HepG2 (cell line): ENCODE measurements around the gene IGLL1. TPM values are rescaled to one million over a fixed set of nuclear protein-coding genes. Genes with fewer than 3 reads are reported as not detected.

Source experiments
- ATAC-seq: fragments of 200-7000 bp; cut with Tn5 transposase; 3 replicates; pipeline ENCODE4 v1.9.1; 2020; ENCODE audit warnings: mild to moderate bottlenecking, moderate library complexity
- BruUV-seq: library from RNA; stranded (reverse); fragments of 400-500 nt; replicated peaks from 2 replicates; lab custom pipeline; 2021; lab: Mats Ljungman, UMichigan
- CTCF ChIA-PET: fragments of 300-600 bp; formaldehyde crosslinking; extraction: SDS; loops from one replicate; lab custom pipeline; 2021; ENCODE audit warnings: low total read pairs, inconsistent platforms, low intra/inter-chr PET ratio; lab: Yijun Ruan, JAX
- POLR2A ChIA-PET: fragments of 350-600 bp; sonication (Branson Sonifier 250); formaldehyde crosslinking; loops from one replicate; lab custom pipeline; 2020; ENCODE audit warnings: antibody characterized with exemption, inconsistent platforms; lab: Yijun Ruan, JAX
- DNase-seq: peaks from one replicate; pipeline ENCODE4 v3.0.0-alpha.2; 2015; ENCODE audit warnings: low spot score
- FAIRE-seq: peaks from 3 replicates; lab custom pipeline; 2011; peaks lifted over from hg19 to GRCh38; lab: Jason Lieb, UNC
- H2AFZ ChIP-seq: one replicate; pipeline ENCODE4 v1.6.1; 2011; ENCODE audit warnings: low read length, inconsistent platforms
- H3K27ac ChIP-seq: fragments of 300-600 bp; 3 replicates; pipeline ENCODE4 v1.8.0; 2011; ENCODE audit warnings: mixed run types, mild to moderate bottlenecking, mixed read lengths, low read length, inconsistent platforms; ENCODE audit not compliant: insufficient read depth; ENCODE audit errors: extremely low read length
- H3K27me3 ChIP-seq, 2 experiments: fragments of 200-600 bp in 1 of 2; 2 replicates in 1 of 2; 3 replicates in 1 of 2; pipeline versions ENCODE4 v1.6.0 to v1.8.0; 2011; ENCODE audit warnings: low read length in 2 of 2, mild to moderate bottlenecking in 2 of 2, moderate library complexity in 2 of 2, inconsistent platforms in 1 of 2; ENCODE audit not compliant: insufficient read depth in 2 of 2, control insufficient read depth in 1 of 2
- H3K36me3 ChIP-seq, 2 experiments: fragments of 200-600 bp in 1 of 2; replicated peaks in 1 of 2; 2 replicates in 1 of 2; 3 replicates in 1 of 2; pipeline versions ENCODE4 v1.5.1 to v1.8.0; 2011; ENCODE audit warnings: low read length in 2 of 2, inconsistent platforms in 1 of 2; ENCODE audit not compliant: insufficient read depth in 2 of 2, control insufficient read depth in 1 of 2
- H3K4me1 ChIP-seq: 2 replicates; pipeline ENCODE4 v1.5.1; 2012; ENCODE audit warnings: low read length, inconsistent platforms; ENCODE audit not compliant: insufficient read depth
- H3K4me2 ChIP-seq: 2 replicates; pipeline ENCODE4 v1.6.0; 2011; ENCODE audit warnings: low read depth, low read length, inconsistent platforms
- H3K4me3 ChIP-seq, 3 experiments: fragments of 200-600 bp in 1 of 3; sonication (generic), shearing (Covaris generic) in 1 of 3; replicated peaks in 1 of 3; 2 replicates each; pipeline ENCODE4 v1.5.1; 2011 to 2016; ENCODE audit warnings: low read length in 3 of 3, inconsistent platforms in 2 of 3, low read depth in 2 of 3, mild to moderate bottlenecking in 2 of 3, control low read depth in 1 of 3, mixed read lengths in 1 of 3; ENCODE audit not compliant: insufficient read depth in 1 of 3
- H3K79me2 ChIP-seq: one replicate; pipeline ENCODE4 v1.6.1; 2011; ENCODE audit warnings: low read length, inconsistent platforms; ENCODE audit not compliant: insufficient read depth
- H3K9ac ChIP-seq: 2 replicates; pipeline ENCODE4 v1.6.0; 2011; ENCODE audit warnings: mild to moderate bottlenecking, low read depth, low read length, inconsistent platforms; ENCODE audit not compliant: insufficient read depth
- H3K9me3 ChIP-seq: 2 replicates; pipeline ENCODE4 v1.5.1; 2012; ENCODE audit warnings: mild to moderate bottlenecking, low read length
- H4K20me1 ChIP-seq: 2 replicates; pipeline ENCODE4 v1.6.0; 2011; ENCODE audit warnings: inconsistent platforms, mild to moderate bottlenecking, low read length, moderate library complexity; ENCODE audit not compliant: insufficient read depth
- CEBPG ChIP-seq: IDR thresholded peaks from 2 replicates; pipeline ENCODE4 v1.6.1; 2016
- FLYWCH1 ChIP-seq: sonication (generic); formaldehyde crosslinking; IDR thresholded peaks from 2 replicates; pipeline ENCODE4 v1.8.1; 2023; ENCODE audit warnings: mild to moderate bottlenecking, missing genetic modification reagents
- HNF4A ChIP-seq: sonication (generic); formaldehyde crosslinking; IDR thresholded peaks from 2 replicates; pipeline ENCODE4 v1.4.0; 2020; ENCODE audit warnings: missing genetic modification reagents
- HOXA9 ChIP-seq: sonication (generic); formaldehyde crosslinking; IDR thresholded peaks from 2 replicates; pipeline ENCODE4 v1.8.1; 2022; ENCODE audit warnings: missing genetic modification reagents, mild to moderate bottlenecking, moderate library complexity, borderline replicate concordance
- NCOR1 ChIP-seq: fragments of 200-600 bp; sonication (generic); IDR thresholded peaks from 2 replicates; pipeline ENCODE4 v1.7.0; 2017; ENCODE audit warnings: antibody characterized with exemption, low read length, borderline replicate concordance
- NPAS2 ChIP-seq: sonication (generic); formaldehyde crosslinking; IDR thresholded peaks from 2 replicates; pipeline ENCODE4 v1.8.0; 2022; ENCODE audit warnings: mild to moderate bottlenecking, missing genetic modification reagents, borderline replicate concordance
- TBL1XR1 ChIP-seq: fragments of 150-350 bp; IDR thresholded peaks from 2 replicates; pipeline ENCODE4 v1.6.1; 2014; ENCODE audit warnings: borderline replicate concordance, low read length; ENCODE audit not compliant: partially characterized antibody
- ZXDC ChIP-seq: sonication (generic); formaldehyde crosslinking; IDR thresholded peaks from 2 replicates; pipeline ENCODE4 v1.5.0; 2020; ENCODE audit warnings: mild to moderate bottlenecking, missing genetic modification reagents
- WGBS: methylation state at CpG from one replicate; pipeline ENCODE4 v1.1.6; 2017; ENCODE audit warnings: low lambda C conversion rate; 5-methylcytosine and 5-hydroxymethylcytosine counted together
- in situ Hi-C: cut with HindIII; loops from 2 replicates; pipeline ENCODE4 v1.10.0; 2017; ENCODE audit warnings: low pct_unique_long_range_greater_than_20kb; ENCODE audit not compliant: extremely low pct_ligation_motif_present
- intact Hi-C: fragments of 100-400 bp; cut with micrococcal nuclease; formaldehyde crosslinking; loops from one replicate; pipeline ENCODE4 v1.10.0; 2022; ENCODE audit not compliant: unreplicated experiment
- polyA plus RNA-seq, 8 experiments: library from polyadenylated mRNA; depleted of rRNA in 3 of 8; stranded (reverse) in 7 of 8; unstranded in 1 of 8; fragments of >200 nt; fragmentation: Illumina TruSeq in 4 of 8; extraction: Trizol in 4 of 8; gene quantifications; 2 replicates each; pipeline versions ENCODE4 v1.2.1 to v1.2.3, GENCODE V29; 2011 to 2016; ENCODE audit warnings: low read depth in 4 of 8, missing spikeins in 1 of 8, mixed read lengths in 1 of 8; ENCODE audit not compliant: insufficient read depth in 1 of 8
- total RNA-seq, 5 experiments: library from RNA; depleted of rRNA; stranded (reverse); fragments of >200 nt; fragmentation: Illumina TruSeq; extraction: Trizol; gene quantifications; 2 replicates each; pipeline ENCODE4 v1.2.3, GENCODE V29; 2016; ENCODE audit warnings: low read depth in 1 of 5
- TF ChIP-seq, protein P1 (sequence below), 2 experiments: sonication (generic) in 1 of 2; formaldehyde crosslinking in 1 of 2; IDR thresholded peaks; 2 replicates each; pipeline versions ENCODE4 v1.5.1 to v1.6.1; 2011 to 2020; ENCODE audit warnings: borderline replicate concordance in 1 of 2, low read depth in 1 of 2, low read length in 1 of 2, mild to moderate bottlenecking in 1 of 2, missing genetic modification reagents in 1 of 2, moderate library complexity in 1 of 2
- TF ChIP-seq, protein P2 (sequence below): sonication (generic); formaldehyde crosslinking; IDR thresholded peaks from 2 replicates; pipeline ENCODE4 v1.9.0; 2021; ENCODE audit warnings: missing genetic modification reagents, borderline replicate concordance

Gene IGLL1
- total and polyA plus RNA-seq, 2 of the 13 experiments (the other 11 are each of a cell fraction or from before 2014, with no cell fraction given), result not detected

GRCh38 chr22:23613193-23613972 lies 33.3 kb upstream of the IGLL1 start:
- ChIA-PET POLR2A (no interaction called here), CTCF (no interaction called here)
- Histone ChIP-seq H3K27ac (no peak overlapping the region), H3K4me1 (peaks cover 28% of the 10 kb centered on the region), H3K27me3 (no peaks in the 10 kb centered on the region), H3K9me3 (no peaks in the 10 kb centered on the region), H3K79me2 (no peaks in the 10 kb centered on the region), H3K4me3 (no peak overlapping the region), H3K36me3 (no peaks in the 10 kb centered on the region), H4K20me1 (no peaks in the 10 kb centered on the region), H2AFZ (no peak overlapping the region), H3K4me2 (0 out of 2 replicates have a peak overlapping the region, but pooled peaks have one; percentile 9), H3K9ac (no peak overlapping the region)
- ATAC-seq (peak; percentile 57; the same call in 2 of the 3 replicates), FAIRE-seq (no peak), DNase-seq (peak; percentile 23)
- no TSS peak for BruUV-seq
- TF ChIP-seq CEBPG (peak; percentile 30; the same call in 1 of the 2 replicates), HOXA9 (CRISPR knock-in tag) (no peak), TBL1XR1 (no peak), FLYWCH1 (CRISPR knock-in tag) (no peak), NCOR1 (0 out of 2 replicates have a peak, but pooled peaks have one; percentile 37), NPAS2 (CRISPR knock-in tag) (no peak), HNF4A (CRISPR knock-in tag) (peak; percentile 64), ZXDC (no peak)
- TF ChIP-seq, protein P1, sequence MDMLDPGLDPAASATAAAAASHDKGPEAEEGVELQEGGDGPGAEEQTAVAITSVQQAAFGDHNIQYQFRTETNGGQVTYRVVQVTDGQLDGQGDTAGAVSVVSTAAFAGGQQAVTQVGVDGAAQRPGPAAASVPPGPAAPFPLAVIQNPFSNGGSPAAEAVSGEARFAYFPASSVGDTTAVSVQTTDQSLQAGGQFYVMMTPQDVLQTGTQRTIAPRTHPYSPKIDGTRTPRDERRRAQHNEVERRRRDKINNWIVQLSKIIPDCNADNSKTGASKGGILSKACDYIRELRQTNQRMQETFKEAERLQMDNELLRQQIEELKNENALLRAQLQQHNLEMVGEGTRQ (IDR thresholded peaks at IDR 0.05; ENCODE audit: low read depth, low read length), result no peak
- TF ChIP-seq, protein P1 (CRISPR knock-in tag; IDR thresholded peaks at IDR 0.05; ENCODE audit: borderline replicate concordance), result no peak
- TF ChIP-seq, protein P2, sequence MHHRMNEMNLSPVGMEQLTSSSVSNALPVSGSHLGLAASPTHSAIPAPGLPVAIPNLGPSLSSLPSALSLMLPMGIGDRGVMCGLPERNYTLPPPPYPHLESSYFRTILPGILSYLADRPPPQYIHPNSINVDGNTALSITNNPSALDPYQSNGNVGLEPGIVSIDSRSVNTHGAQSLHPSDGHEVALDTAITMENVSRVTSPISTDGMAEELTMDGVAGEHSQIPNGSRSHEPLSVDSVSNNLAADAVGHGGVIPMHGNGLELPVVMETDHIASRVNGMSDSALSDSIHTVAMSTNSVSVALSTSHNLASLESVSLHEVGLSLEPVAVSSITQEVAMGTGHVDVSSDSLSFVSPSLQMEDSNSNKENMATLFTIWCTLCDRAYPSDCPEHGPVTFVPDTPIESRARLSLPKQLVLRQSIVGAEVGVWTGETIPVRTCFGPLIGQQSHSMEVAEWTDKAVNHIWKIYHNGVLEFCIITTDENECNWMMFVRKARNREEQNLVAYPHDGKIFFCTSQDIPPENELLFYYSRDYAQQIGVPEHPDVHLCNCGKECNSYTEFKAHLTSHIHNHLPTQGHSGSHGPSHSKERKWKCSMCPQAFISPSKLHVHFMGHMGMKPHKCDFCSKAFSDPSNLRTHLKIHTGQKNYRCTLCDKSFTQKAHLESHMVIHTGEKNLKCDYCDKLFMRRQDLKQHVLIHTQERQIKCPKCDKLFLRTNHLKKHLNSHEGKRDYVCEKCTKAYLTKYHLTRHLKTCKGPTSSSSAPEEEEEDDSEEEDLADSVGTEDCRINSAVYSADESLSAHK (CRISPR knock-in tag), result no peak
- WGBS, result 36% methylated on average over 7 of the region's 7 CpGs
- in situ Hi-C loops, result loop anchor here (25.0 kb wide), 1 partner anchor 224 kb away; the partner anchor contains the start of gene DERL3
- intact Hi-C loops, result no loop called here
